HG03039 (cell line): ENCODE measurements around the gene DBP.
"Not testable (repeated sequence)": the region's sequence is repeated elsewhere in the genome, so short reads cannot be mapped to it uniquely, and the experiment has no call there.

Experiments used
- ATAC-seq: cut with Tn5 transposase; IDR thresholded peaks from one replicate; pipeline ENCODE4 v1.9.1; 2021; ENCODE audit warnings: mild to moderate bottlenecking, moderate library complexity; ENCODE audit not compliant: unreplicated experiment

Gene DBP, protein sequence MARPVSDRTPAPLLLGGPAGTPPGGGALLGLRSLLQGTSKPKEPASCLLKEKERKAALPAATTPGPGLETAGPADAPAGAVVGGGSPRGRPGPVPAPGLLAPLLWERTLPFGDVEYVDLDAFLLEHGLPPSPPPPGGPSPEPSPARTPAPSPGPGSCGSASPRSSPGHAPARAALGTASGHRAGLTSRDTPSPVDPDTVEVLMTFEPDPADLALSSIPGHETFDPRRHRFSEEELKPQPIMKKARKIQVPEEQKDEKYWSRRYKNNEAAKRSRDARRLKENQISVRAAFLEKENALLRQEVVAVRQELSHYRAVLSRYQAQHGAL

DNA sequence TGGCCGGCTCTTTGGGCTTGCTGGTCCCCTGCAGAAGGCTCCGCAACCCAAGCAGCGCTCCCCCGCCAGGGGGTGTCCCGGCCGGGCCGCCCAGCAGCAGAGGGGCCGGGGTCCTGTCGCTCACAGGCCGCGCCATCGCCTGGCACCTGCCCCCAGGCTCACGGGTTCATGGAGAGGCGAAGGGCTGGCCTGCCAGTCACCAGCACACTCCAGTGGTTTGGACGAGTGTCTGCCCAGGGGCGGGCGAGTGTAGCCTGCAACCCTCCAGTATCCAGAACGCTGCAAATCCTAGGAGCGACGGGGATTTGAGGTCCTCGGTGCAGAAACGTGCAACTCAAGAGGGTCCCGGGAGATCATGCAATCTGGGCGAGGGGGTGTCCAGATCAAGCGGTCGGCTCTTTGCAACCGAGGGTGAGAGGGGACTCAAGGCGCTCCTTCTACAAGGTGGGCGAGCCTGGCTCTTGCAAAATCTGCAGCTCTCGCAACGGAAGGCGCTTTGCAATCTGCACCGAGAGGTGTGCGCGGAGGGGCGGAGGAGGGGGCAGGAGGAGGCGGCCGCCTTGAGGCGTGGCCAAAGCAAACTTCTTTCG is at the start of gene DBP:
Gene DBP (minus strand): TSS at position 521 of the 590 bp plus-strand sequence. CDS start 385 bp downstream, at position 136.
- ATAC-seq, result no peak

DNA sequence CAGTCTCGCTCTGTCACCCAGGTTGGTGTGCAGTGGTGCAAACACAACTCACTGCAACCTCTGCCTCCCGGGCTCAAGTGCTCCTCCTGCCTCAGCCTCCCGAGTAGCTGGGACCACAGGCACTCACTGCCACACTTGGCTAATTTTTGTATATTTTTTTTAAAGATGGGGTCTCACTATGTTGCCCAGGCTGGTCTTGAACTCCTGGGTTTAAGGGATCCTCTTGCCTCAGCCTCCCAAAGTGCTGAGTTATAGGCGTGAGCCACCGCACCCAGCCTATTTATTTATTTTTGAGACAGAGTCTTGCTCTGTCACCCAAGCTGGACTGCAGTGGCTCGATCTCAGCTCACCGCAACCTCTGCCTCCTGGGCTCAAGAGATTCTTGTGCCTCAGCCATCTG is 49.5 kb upstream of the DBP start:
- ATAC-seq, result not testable (repeated sequence)

DNA sequence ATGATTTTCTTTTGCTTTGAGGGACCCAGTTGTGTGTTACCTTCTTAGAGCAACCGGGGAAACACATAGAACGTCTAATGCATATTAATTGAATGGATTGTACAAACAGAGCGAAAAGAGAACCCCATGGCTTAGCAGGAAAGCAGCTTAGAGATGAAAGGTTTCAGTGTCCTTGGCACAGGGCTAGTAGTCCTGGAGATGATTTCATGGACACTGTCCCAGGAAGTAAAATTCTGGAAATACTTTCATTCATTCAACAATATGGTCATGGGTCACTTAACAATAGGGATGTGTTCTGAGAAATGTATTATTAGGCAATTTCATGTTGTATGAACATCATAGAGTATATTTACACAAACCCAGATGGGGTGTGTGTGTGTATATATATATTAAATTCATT is 48.9 kb upstream of the DBP start:
- no peak for ATAC-seq

DNA sequence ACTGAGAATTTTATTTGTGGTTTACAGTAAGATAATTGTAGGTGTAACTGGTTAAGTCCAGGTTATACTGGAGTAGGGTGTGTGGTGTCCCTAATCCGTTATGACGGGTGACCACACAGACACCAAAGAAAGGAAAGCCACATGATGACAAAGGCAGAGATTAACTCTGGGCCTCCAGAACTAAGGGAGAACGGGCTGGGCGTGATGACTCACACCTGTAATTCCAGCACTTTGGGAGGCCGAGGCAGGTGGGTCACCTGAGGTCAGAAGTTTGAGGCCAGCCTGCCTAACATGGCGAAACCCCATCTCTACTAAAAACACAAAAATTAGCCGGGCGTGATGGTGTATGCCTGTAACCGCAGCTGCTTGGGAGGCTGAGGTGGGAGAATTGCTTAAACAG is 48.4 kb upstream of the DBP start:
- no peak for ATAC-seq

DNA sequence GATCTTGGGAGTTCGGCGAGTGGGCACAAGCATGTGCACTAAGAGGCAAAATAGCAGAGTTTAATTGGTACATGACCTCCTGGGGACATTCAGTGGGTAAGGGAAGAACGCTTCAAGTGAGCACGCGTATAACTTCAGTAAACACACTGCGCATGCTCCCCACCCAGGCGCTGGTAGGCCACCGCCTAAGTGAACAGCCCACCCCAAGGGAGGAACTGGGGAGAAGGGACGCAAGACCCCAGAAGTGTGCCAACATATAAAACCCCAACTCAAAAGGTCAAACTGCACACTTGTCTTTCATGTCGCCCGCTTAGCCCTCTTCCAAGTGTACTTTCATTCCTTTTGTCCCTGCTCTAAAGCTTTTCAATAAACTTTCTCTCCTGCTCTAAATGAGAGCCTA is 46.2 kb upstream of the DBP start:
- no peak for ATAC-seq

DNA sequence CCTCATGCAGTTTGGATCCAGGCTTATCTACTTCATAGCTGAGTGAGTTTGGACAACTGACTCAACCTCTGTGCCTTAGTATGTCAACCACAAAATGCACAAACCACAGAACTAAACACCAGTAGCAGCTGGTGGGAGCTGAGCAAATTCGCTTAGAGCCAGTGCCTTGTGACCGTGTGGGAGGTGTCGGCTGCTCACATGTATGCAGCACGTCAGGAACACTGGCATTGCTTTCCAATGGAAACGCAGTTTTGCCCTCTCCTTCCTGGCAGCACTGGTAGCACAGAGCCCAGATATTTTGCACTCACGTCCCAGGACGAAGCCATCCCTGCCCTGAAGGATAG is 43.9 kb upstream of the DBP start:
- ATAC-seq, result no peak

DNA sequence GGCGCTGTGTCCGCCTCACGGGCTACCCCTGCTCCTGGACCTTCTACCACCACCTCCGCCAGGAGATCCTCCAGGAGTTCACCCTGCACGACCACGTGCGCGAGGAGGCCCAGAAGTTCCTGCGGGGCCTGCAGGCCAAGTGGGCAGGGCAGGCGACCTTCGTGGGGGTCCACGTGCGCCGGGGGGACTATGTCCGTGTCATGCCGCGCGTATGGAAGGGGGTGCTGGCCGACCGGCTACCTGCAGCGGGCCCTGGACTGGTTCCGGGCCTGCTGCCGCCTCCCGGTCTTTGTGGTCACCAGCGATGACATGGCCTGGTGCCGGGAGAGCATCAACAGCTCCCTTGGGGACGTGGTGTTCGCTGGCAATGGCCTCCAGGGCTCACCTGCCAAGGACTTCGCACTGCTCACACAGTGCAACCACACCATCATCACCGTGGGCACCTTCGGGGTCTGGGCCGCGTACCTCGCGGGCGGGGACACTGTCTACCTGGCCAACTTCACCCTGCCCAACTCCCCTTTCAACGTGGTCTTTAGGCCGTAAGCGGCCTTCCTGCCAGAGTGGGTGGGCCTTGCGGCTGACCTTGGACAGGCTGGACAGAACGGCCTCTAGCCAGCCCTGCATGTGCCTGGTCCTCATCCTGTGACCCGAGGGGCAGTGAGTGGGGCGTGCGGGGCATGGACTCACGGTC is 43.4 kb upstream of the DBP start:
- no peak for ATAC-seq

DNA sequence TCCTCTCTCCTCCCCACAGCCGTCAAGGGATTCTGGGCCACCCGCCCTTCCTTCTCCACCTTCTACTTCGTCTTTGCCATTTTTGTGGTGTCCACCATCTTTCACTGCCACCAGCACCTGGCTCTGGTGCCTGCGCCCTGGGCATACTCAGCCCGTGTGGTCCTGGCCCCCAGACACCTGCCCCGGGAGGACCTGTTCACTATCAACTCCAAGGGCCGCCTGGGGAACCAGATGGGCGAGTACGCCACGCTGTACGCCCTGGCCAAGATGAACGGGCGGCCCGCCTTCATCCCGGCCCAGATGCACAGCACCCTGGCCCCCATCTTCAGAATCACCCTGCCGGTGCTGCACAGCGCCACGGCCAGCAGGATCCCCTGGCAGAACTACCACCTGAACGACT is 42.8 kb upstream of the DBP start:
- not testable (repeated sequence) for ATAC-seq

DNA sequence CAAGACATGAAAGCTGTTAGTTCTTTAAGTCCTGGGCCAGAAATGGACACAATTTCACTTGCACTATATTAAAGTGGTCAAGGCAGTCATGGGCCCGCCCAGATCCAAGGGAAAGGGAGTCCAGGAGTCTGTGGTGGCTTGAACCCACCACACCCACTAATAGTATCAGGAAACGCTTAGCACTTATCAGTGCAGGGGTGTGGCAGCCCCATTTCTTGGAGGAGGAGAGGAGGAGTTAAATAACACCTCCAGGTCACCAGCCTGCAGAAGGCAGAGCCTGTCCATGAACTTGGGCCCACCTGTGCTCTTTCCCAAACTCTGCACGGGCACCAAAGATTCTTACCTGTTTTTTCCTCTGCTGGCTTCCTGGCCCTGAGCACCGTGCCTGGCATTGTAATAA is 41.0 kb upstream of the DBP start:
- no peak for ATAC-seq

DNA sequence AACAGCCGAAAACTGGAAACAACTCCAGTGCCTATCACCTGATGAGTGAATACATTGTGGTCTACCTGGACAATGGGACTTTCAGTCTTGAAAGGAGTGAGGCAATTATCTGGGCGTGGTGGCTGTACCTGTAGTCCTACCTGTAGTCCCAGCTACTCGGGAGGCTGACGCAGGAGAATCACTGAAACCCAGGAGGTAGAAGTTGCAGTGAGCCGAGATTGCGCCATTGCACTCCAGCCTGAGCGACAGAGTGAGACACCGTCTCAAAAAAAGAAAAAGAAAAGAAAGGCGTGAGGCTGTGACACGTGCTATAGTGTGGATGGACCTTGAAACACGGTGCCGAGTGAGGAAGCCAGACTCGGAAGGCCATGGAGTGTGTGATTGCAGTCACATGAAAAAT is 39.7 kb upstream of the DBP start:
- ATAC-seq, result no peak

DNA sequence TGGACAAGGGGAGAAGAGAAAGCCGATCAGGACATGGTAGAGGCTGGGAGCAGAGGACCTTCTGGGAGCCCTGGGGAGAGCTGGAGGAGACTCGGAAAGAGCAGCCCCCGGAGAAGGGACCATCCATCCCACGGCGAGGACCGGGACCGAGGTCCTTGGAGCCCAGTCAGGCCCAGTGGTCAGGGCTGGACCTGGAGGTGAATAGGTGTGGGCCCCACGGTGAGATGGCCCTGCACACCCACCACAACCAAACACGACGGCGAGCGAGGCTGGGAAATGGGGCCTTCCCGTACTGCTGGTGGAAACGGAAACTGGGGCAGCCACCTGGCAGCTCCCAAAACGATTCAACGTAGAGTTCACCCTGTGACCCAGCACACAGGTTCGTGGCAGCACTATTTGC is 39.3 kb upstream of the DBP start:
- no peak for ATAC-seq

DNA sequence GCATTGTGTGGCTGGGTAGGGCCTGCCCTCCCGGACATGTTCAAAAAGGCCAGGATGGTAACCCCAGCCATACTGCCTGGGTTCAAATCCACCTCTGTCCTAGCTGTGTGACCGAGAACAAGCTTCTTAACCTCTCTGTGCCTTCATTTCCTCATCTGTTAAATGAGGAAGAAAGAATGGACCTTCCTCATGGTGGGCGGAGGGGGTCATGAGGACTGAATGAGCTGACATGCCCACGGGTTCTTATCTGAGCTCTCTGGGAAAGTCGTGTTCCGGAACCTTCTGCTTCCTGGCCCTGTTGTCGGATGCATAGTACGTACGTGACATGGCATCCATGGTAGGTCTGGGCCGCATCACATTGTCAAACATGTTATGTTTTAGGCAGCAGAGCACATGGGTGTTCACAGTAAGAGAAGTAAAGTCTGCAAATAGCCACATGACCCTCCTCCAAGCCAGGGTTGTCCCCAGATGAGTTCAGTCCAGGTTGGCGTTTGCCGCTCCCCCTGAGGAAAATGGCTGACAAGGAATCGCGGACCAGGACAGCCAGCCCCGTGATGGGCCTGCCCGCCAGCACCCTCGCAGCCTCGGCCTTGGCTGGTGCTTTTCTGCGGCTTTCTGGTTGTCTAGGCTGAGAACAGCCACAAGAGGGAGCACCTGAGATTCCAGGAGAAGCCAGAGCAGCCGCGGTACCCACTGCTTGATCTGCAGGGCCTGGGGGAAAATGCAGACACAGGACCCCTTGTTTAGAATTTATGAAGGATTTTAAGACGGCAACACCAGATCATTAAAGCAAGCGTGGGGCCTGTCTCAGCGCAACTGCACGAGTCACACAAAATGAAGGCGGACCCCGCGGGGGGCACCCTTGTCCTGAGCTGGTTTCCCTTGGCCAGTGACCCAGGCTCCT is 38.0 kb upstream of the DBP start:
- no peak for ATAC-seq

DNA sequence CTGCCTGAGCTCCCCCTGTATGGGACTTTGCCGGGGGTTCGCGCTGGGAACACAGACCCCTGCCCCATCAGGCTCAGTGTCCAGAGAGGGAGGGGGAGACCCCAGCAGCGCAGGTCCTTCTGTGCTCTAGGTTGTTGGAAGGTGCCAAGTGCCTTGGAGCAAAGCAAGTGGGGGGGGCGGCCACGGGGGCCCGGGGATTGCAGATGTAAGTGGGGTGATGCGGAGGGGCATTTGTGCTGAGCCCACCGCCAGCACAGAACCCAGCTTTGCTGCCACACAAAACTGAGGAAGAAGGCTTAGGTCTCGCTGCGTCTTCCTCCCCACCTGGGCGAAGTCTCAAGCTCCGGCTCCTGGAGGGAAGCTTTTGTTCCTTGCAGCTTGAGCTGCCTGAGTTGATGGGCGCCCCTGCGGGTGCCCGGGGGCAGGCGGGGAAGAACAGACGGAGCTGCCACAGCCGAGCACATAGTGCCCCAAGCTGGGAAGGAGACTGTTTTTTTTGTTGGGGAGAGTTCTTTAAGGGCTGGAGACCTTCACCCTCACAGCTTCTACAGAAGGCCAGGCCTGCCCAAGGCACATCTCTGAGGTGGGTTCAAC is 37.1 kb upstream of the DBP start:
- no peak for ATAC-seq

DNA sequence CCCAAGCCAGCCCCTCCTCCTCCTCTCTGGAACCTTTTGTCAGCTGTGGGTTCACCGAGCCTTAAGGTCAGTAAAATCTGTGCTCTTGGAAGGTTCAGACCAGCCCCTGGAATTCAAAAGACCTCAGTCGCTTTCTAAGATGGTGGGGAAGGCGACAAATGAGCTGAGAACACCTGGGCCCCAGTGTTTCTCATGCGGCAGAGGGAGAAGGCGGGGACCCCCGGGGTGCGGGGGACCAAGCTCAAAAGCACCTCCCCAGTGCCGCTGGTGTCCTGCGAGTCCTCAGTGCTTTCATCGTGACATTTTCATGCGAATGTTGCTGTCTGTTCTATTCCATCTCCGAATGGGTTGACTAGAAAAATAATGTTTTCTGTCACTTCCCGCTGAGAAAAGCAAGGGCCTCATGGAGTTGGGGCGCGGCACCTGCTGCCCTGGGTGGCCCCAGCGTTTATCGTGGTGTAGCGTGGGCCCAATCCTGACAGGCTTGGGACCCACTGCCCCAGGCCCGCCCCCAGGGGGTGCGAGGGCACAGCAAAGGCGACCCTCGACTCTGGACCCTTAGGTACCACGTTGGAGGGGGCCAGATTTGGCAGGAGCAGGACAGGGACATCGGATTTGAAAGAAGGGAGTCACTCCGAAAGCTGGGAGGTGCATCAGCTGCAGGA is 36.4 kb upstream of the DBP start:
- ATAC-seq, result no peak

DNA sequence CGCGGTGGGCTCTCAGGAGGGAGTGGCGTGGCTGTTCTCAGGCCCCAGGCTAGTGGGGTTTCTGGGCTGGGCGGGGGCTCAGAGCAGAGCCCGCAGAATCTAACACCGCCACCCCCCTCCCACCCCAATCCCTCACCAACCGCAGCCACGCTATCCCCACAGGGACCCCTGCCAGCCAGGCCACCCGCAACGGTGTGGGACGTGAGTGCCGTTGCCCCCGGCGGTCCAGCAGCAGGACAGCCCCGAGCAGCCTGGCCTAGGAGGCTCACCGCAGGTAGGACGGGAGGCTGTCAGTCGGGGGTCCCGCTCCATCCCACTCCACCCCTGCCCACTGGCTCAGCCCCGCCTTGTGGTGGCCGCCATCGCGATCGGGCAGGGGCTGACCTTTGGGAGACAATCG is 35.8 kb upstream of the DBP start, which contains the start of gene NTN5:
Gene NTN5 (minus strand): TSS at position 24 of the 400 bp plus-strand sequence. CDS start 2,031 bp downstream, outside the sequence.
- ATAC-seq, result no peak

DNA sequence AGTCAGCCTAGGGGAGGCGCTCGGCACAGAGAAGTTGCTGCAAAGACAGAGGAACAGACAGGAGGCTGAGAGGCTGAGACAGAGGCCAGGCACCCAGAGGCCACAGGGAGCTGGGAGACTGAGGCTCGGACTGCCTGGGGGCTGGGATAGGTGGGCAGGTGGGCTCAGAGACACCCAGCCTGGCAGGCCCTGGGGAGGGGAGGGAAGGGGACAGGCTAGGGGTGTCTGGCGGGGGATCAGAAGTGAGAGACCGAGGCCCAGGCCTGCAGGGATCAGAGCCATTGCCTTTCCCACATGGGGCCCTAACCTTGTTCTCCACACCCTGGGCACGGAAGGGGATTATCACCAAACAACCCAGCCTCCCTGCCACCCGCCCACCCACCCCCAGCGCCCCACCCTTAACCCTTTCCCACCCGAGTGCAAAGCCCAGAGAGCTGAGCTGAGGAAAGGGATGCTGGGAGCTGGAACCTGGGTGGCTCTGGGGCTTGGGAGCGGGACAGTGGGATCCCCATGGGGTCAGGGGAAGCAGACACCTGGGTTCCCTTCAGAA is 34.3 kb upstream of the DBP start:
- no peak for ATAC-seq

DNA sequence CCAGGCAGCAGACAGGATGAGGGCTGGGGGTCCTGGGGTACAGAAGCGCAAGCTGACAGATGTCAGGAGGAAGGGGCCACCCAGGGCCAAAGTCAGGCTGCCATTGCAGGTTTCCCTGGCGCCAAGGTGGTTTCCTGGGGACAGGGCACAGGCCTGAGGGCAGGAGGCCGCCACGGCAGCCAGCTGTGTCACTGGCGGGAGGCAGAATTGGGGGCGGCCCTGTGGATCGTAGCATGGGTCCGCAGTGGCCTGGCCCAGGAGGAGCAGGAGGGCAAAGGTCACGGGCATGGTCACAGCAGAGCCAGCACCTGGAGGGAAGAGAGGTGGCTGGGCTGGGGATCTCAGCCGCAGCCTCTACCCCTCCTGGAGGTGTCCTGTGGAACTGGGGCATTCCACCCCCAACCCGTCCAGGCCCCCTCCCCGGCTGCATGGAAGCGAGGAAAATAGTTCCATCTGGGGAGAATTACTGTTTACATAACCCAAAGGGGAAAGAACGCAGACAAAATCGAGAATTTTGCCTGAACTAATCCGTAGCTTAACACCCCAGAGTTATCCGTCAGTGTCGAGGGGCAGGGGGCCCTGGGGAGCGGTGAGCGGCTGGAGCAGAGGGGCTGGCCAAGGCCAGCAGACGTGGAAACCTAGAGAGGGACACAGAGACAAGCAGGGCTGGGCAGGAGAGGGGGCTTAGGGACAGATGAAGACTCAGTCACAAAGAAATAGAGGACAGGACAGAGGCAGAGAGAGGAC is 33.7 kb upstream of the DBP start:
- no peak for ATAC-seq

DNA sequence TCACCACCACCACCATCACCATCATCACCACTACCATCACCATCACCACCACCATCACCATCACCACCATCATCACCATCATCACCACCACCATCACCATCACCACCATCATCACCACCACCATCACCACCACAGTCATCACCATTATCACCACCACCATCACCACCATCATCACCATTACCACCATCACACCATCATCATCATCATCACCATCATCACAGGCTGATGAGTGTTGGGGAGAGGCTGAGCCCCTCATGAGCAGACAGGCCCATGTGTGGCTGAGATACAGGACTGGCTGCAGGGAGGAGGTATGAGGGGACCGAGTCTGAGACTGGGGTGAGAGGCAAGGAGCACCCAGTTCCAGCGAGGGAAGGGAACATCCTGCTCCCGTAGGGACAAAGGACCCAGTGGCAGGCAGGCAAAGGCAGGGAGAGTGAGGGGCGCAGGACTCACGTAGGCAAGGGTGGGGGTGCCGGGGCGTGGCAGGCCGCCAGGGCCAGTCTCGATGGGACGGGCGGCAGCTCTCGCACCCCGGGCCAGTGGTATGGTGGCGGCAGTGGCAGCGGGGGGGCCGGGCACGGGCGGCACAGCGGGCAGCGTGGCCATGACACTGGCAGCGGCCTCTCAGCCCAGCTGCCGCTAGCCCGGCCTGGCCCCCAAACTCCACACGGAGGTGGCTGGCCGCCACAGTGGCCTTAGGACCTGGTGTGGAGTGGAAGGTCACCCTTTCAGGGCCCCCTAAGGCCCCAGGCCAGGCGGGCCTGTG is 32.9 kb upstream of the DBP start:
- ATAC-seq, result no peak

DNA sequence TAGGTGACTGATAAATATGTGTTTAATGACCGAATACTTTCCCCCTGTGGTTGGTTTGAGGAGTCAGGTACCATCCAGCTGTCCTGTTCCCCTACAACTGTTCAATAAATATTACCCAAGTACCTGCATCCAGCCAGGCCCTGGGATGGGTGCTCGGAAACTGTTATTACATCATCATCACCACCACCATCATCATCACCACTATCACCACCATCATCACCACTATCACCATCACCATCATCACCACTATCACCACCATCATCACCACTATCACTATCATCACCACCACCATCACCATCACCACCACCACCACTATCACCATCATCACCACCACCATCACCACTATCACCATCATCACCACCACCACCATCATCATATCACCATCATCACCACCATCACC is 31.6 kb upstream of the DBP start:
- ATAC-seq, result no peak
